Hepatocyte (in vitro differentiated cells): Measurements from ENCODE around the gene PTPN12.

Experiments
- CTCF ChIP-seq: fragments of 200-600 bp; sonication (generic); IDR thresholded peaks from 2 replicates; pipeline ENCODE4 v1.5.1; 2016; ENCODE audit warnings: antibody characterized with exemption, mild to moderate bottlenecking; ENCODE audit not compliant: poor library complexity
- EZH2 ChIP-seq: fragments of 200-600 bp; sonication (generic); IDR thresholded peaks from 2 replicates; pipeline ENCODE4 v1.6.1; 2016; ENCODE audit warnings: antibody characterized with exemption, mild to moderate bottlenecking, borderline replicate concordance

GRCh38 chr7:77662869-77663268 lies 125.8 kb downstream of the PTPN12 start:
- TF ChIP-seq CTCF, result no peak
- no peak for TF ChIP-seq EZH2
